Kidney (tissue), 14 donors: ENCODE measurements around the gene PLEKHA4. TPM values are rescaled to one million over a fixed set of nuclear protein-coding genes. Genes with fewer than 3 reads are reported as not detected.

Experiments used
- DNase-seq, 5 donors: peaks; one replicate each; pipeline ENCODE4 v3.0.0-alpha.2; 2013 to 2020
- FAIRE-seq: peaks from 2 replicates; lab custom pipeline; 2012; peaks lifted over from hg19 to GRCh38; lab: Jason Lieb, UNC
- H3K27ac ChIP-seq, 2 donors: one replicate each; pipeline ENCODE4 v1.7.0; 2013; ENCODE audit warnings: low read depth in 2 of 2, low read length in 2 of 2, inconsistent platforms in 1 of 2
- H3K27me3 ChIP-seq: one replicate; pipeline ENCODE4 v1.7.1; 2013; ENCODE audit warnings: low read length, inconsistent platforms; ENCODE audit not compliant: control insufficient read depth, insufficient read depth
- H3K36me3 ChIP-seq, 3 donors: one replicate each; pipeline versions ENCODE4 v1.7.0 to v1.7.1; 2013; ENCODE audit warnings: low read length in 3 of 3, control low read depth in 1 of 3, inconsistent platforms in 1 of 3; ENCODE audit not compliant: insufficient read depth in 3 of 3, control insufficient read depth in 2 of 3
- H3K4me1 ChIP-seq, 3 donors: one replicate each; pipeline versions ENCODE4 v1.7.0 to v1.7.1; 2013; ENCODE audit warnings: low read length in 3 of 3, inconsistent platforms in 1 of 3, low read depth in 1 of 3; ENCODE audit not compliant: control insufficient read depth in 2 of 3, insufficient read depth in 2 of 3
- H3K4me3 ChIP-seq, 3 donors: one replicate each; pipeline versions ENCODE4 v1.7.0 to v1.8.1; 2013; ENCODE audit warnings: low read length in 3 of 3, control low read depth in 1 of 3, inconsistent platforms in 1 of 3
- H3K9ac ChIP-seq, 3 donors: one replicate each; pipeline versions ENCODE4 v1.7.0 to v1.7.1; 2013; ENCODE audit warnings: low read length in 3 of 3, control low read depth in 1 of 3, inconsistent platforms in 1 of 3
- H3K9me3 ChIP-seq, 3 donors: one replicate each; pipeline versions ENCODE4 v1.7.0 to v1.7.1; 2013; ENCODE audit warnings: low read length in 3 of 3, control low read depth in 1 of 3, inconsistent platforms in 1 of 3; ENCODE audit not compliant: control insufficient read depth in 2 of 3, insufficient read depth in 1 of 3
- intact Hi-C: fragments of 100-400 bp; cut with DNase I; formaldehyde crosslinking; loops from one replicate; pipeline ENCODE4 v1.11.1; 2022
- polyA plus RNA-seq: library from polyadenylated mRNA; stranded (reverse); fragments of 350-450 nt; fragmentation: Illumina TruSeq; extraction: RNeasy Lipid Tissue Mini Kit (QIAGEN cat#74804); gene quantifications from one replicate; pipeline ENCODE4 v1.2.3, GENCODE V29; 2014; ENCODE audit warnings: low read depth, low replicate concordance; ENCODE audit not compliant: insufficient read depth
- total RNA-seq: library from RNA; stranded (reverse); fragmentation: NEBNext Ultra II Directional; extraction: Animal tissue kit (Norgen Biotek cat#: 25700); gene quantifications from one replicate; pipeline ENCODE4 v1.2.1, GENCODE V29; 2021
- TF ChIP-seq, protein P1 (sequence below): IDR thresholded peaks from 3 replicates; pipeline ENCODE4 v1.5.1; 2012; ENCODE audit warnings: mild to moderate bottlenecking, moderate library complexity, borderline replicate concordance; ENCODE audit not compliant: insufficient read depth; ENCODE audit errors: extremely low read depth
- donor health status: control.
- donor health status: control.
- donor health status: control.
- donor health status: control.
- donor health status: control.
- donor health status: DM: yes; HTN: yes; CAD: no.
- donor health status: Normal renal cell carcinoma (clear cell type).

Gene PLEKHA4
- total and polyA plus RNA-seq, 2 donors from 2014 or later: 22.9 to 79.1 TPM

- Histone ChIP-seq H3K27ac (no peak overlapping the region), H3K27me3 (no peaks in the 10 kb centered on the region), H3K36me3 (peaks cover 0 to 3% (median 0%) of the 10 kb centered on the region in 3 donors), H3K9ac (no peak overlapping the region), H3K4me3 (no peak overlapping the region), H3K9me3 (no peaks in the 10 kb centered on the region), H3K4me1 (peaks cover 0 to 5% (median 0%) of the 10 kb centered on the region in 3 donors)
- DNase-seq (no peak), FAIRE-seq (no peak)
- TF ChIP-seq, protein P1, sequence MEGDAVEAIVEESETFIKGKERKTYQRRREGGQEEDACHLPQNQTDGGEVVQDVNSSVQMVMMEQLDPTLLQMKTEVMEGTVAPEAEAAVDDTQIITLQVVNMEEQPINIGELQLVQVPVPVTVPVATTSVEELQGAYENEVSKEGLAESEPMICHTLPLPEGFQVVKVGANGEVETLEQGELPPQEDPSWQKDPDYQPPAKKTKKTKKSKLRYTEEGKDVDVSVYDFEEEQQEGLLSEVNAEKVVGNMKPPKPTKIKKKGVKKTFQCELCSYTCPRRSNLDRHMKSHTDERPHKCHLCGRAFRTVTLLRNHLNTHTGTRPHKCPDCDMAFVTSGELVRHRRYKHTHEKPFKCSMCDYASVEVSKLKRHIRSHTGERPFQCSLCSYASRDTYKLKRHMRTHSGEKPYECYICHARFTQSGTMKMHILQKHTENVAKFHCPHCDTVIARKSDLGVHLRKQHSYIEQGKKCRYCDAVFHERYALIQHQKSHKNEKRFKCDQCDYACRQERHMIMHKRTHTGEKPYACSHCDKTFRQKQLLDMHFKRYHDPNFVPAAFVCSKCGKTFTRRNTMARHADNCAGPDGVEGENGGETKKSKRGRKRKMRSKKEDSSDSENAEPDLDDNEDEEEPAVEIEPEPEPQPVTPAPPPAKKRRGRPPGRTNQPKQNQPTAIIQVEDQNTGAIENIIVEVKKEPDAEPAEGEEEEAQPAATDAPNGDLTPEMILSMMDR: no peak
- intact Hi-C loops: no loop called here
Measured at GRCh38 chr19:48841047-48841446, 27.4 kb downstream of the PLEKHA4 start.

DNA sequence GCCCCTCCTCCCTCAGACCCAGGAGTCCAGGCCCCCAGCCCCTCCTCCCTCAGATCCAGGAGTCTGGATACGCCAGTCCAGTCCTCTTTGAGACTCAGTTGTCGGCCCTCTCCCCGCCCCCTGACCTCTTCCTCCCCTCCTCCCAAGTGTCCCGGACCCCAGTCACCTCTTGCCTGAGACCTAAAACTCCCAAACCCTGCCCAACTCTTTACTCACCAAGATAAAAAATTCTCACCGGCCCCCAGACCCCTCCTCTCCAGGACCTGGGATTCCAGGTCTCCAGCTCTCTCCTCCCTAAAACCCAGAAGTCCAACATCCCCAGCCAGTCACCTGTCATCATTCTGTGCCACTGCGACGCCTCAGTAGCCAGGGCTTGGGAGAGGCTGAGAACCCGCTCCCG is 30.7 kb downstream of the PLEKHA4 start:
- peaks cover 0 to 2% (median 0%) of the 10 kb centered on the region in 3 donors for H3K36me3 ChIP-seq
- no peaks in the 10 kb centered on the region for H3K9me3 ChIP-seq
- no peak for FAIRE-seq
- TF ChIP-seq, protein P1: no peak
- peak in 2 of 5 donors; percentile 40 to 71 for DNase-seq
- H3K27ac ChIP-seq: peak overlapping the region in 1 of 2 donors; percentile 78
- intact Hi-C loops: loop anchor here (5.0 kb wide), 1 partner anchor 45 kb away; no protein-coding TSS in a partner anchor
- no peaks in the 10 kb centered on the region for H3K27me3 ChIP-seq
- peaks cover 0 to 5% (median 2%) of the 10 kb centered on the region in 3 donors for H3K4me1 ChIP-seq
- no peak overlapping the region for H3K9ac ChIP-seq
- no peak overlapping the region for H3K4me3 ChIP-seq

DNA sequence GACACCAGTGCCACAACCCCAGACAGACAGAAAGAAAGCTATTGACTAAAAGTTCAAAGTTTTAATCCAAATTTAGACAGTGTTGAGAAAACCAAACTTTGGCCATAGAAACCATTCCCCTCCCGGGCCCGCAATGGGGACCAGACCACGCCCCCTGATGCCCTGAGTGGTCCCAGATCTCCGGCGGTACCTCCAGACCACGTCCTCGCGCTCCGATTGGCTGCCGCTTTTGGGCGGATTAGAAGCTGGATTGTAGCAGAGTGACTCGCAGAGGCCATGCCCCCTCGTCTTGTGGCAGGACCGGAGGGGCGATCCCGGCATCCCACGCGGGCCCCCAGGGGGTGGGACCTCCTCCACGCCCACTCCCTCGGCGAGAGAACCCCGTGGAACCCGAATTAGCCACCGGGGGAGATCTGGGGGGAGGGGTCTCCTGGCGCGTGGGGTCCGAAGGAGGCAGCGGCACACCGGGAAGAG is 31.3 kb downstream of the PLEKHA4 start:
- no peak for FAIRE-seq

More for the DNA sequence above, 31.3 kb downstream of the PLEKHA4 start:
- peak; percentile 85 to 96 (median 93) for DNase-seq
- TF ChIP-seq, protein P1: no peak
- Histone ChIP-seq H3K4me3 (peak overlapping the region; percentile 48 to 73 (median 63)), H3K4me1 (peaks cover 0 to 5% (median 2%) of the 10 kb centered on the region in 3 donors), H3K9ac (peak overlapping the region in 2 of 3 donors; percentile 55 to 91), H3K9me3 (no peaks in the 10 kb centered on the region), H3K36me3 (peaks cover 0 to 2% (median 0%) of the 10 kb centered on the region in 3 donors), H3K27ac (peak overlapping the region; percentile 72 to 78), H3K27me3 (no peaks in the 10 kb centered on the region)
- intact Hi-C loops: loop anchor here (5.0 kb wide), 1 partner anchor 45 kb away; no protein-coding TSS in a partner anchor
